ENCODE measurements around the gene KCNK3. TPM values are rescaled to one million over a fixed set of nuclear protein-coding genes. Genes with fewer than 3 reads are reported as not detected.

The KCNK3 gene
- total RNA-seq, 1 experiment from 2014 or later = 0.09 TPM

- Histone ChIP-seq H3K23ac (ENCODE audit: insufficient read length, low read depth, low read length) (no peak overlapping the region), H3K9me3 (ENCODE audit: control insufficient read depth, low read depth, low read length) (no peaks in the 10 kb centered on the region), H4K91ac (ENCODE audit: insufficient read length, low read depth, low read length) (no peak overlapping the region), H3K27me3 (ENCODE audit: insufficient read depth, low read length) (peaks cover 30% of the 10 kb centered on the region; the same call in 1 of the 2 replicates), H2BK5ac (ENCODE audit: insufficient read length, low read length) (no peak overlapping the region), H3K56ac (ENCODE audit: insufficient read length, low read depth, low read length) (no peak overlapping the region), H4K8ac (replicated peaks; ENCODE audit: insufficient read length, low read depth, low read length) (no peak overlapping the region), H3T11ph (ENCODE audit: low read length) (no peak overlapping the region), H3K23me2 (ENCODE audit: insufficient read length, low read depth, low read length, poor library complexity, severe bottlenecking) (peaks cover 8% of the 10 kb centered on the region), H3K79me2 (ENCODE audit: insufficient read depth, low read length) (no peaks in the 10 kb centered on the region), H2AK5ac (ENCODE audit: insufficient read length, low read length) (no peak overlapping the region), H4K20me1 (ENCODE audit: control insufficient read depth, insufficient read depth, insufficient read length) (no peaks in the 10 kb centered on the region), H4K5ac (ENCODE audit: insufficient read length, low read depth, low read length) (no peak overlapping the region), H2BK20ac (ENCODE audit: low read depth, low read length, poor library complexity, severe bottlenecking) (no peak overlapping the region), H3K4me1 (ENCODE audit: insufficient read depth, low read length) (no peaks in the 10 kb centered on the region), H3K4me2 (ENCODE audit: insufficient read depth, insufficient read length, low read length) (peak overlapping the region; percentile 51), H3K18ac (ENCODE audit: insufficient read length, low read depth, low read length) (no peak overlapping the region), H3K9ac (ENCODE audit: extremely low read depth, insufficient read length, low read length) (no peak overlapping the region), H2BK12ac (ENCODE audit: insufficient read length, low read depth, low read length) (no peak overlapping the region), H3K27ac (ENCODE audit: insufficient read length, low read depth, low read length) (no peak overlapping the region), H3K79me1 (ENCODE audit: insufficient read depth, low read depth, low read length, poor library complexity, severe bottlenecking) (no peaks in the 10 kb centered on the region), H3K14ac (ENCODE audit: insufficient read depth, low read length) (no peak overlapping the region; the same call in 1 of the 2 replicates), H2BK15ac (ENCODE audit: low read depth, low read length) (no peak overlapping the region), H2BK120ac (ENCODE audit: low read depth, low read length, poor library complexity, severe bottlenecking) (no peak overlapping the region), H2AFZ (ENCODE audit: low read length) (no peak overlapping the region), H3K4ac (ENCODE audit: low read depth, low read length) (no peak overlapping the region)
- Mint-ChIP-seq H3K9me3 (peaks cover 0 to 3% of the 10 kb centered on the region in 2 experiments; a peak in 1 of 5 replicates), H3K4me1 (peaks cover 12 to 15% of the 10 kb centered on the region in 2 experiments), H3K4me3 (peak overlapping the region; percentile 47 to 74), H3K36me3 (ENCODE audit: insufficient read depth in 1 of 3, low read depth in 3 of 3) (no peaks in the 10 kb centered on the region; a peak in 1 of 7 replicates), H3K27me3 (ENCODE audit: low read depth) (peaks cover 93% of the 10 kb centered on the region), H3K27ac (no peak overlapping the region)
- TF ChIP-seq CTCF (conservative IDR thresholded peaks at IDR 0.05) = no peak
- no CpG with 5 or more reads among the region's 83 CpGs for WGBS (ENCODE audit: extremely low coverage, insufficient read length, low lambda C conversion rate)
- peak; percentile 64 for DNase-seq
Observed at GRCh38 chr2:26692897-26693849, 651 bp downstream of the KCNK3 start.

Measured in H9 (cell line).